ENCODE measurements around the gene SPTBN1.
A peak's percentile ranks its signal among the peaks of the same experiment; 100 is the strongest.
"Not testable (repeated sequence)": the region's sequence is repeated elsewhere in the genome, so short reads cannot be mapped to it uniquely, and the experiment has no call there.

The SPTBN1 gene

GRCh38 chr2:54503828-54504227 lies 47.7 kb downstream of the SPTBN1 start:
- H3K4me1 ChIP-seq (ENCODE audit: insufficient read depth, low read length) = peaks cover 9% of the 10 kb centered on the region; the same call in 1 of the 2 replicates
- H3K4me3 ChIP-seq (ENCODE audit: low read length) = no peak overlapping the region
- no peaks in the 10 kb centered on the region for H3K36me3 ChIP-seq (ENCODE audit: insufficient read depth, low read length)
- WGBS = 75% methylated on average over 1 of the region's 1 CpG
- H3K9ac ChIP-seq (ENCODE audit: low read depth, low read length) = no peak overlapping the region
- no peak overlapping the region for H3K27ac ChIP-seq (ENCODE audit: low read depth, low read length)
- H3K9me3 ChIP-seq (ENCODE audit: insufficient read depth, low read depth, low read length) = no peaks in the 10 kb centered on the region
- H3K27me3 ChIP-seq (ENCODE audit: insufficient read depth, low read length) = no peaks in the 10 kb centered on the region

GRCh38 chr2:54504866-54505265 lies 48.7 kb downstream of the SPTBN1 start:
- H3K4me3 ChIP-seq (ENCODE audit: low read length) = no peak overlapping the region
- H3K4me1 ChIP-seq (ENCODE audit: insufficient read depth, low read length) = no peaks in the 10 kb centered on the region
- H3K36me3 ChIP-seq (ENCODE audit: insufficient read depth, low read length) = no peaks in the 10 kb centered on the region
- 75% methylated on average over 2 of the region's 2 CpGs for WGBS
- no peaks in the 10 kb centered on the region for H3K27me3 ChIP-seq (ENCODE audit: insufficient read depth, low read length)
- H3K27ac ChIP-seq (ENCODE audit: low read depth, low read length) = no peak overlapping the region
- H3K9ac ChIP-seq (ENCODE audit: low read depth, low read length) = no peak overlapping the region
- no peaks in the 10 kb centered on the region for H3K9me3 ChIP-seq (ENCODE audit: insufficient read depth, low read depth, low read length)

GRCh38 chr2:54508541-54508940 lies 52.4 kb downstream of the SPTBN1 start:
- H3K9me3 ChIP-seq (ENCODE audit: insufficient read depth, low read depth, low read length) = no peaks in the 10 kb centered on the region
- H3K9ac ChIP-seq (ENCODE audit: low read depth, low read length) = no peak overlapping the region
- H3K4me3 ChIP-seq (ENCODE audit: low read length) = no peak overlapping the region
- H3K4me1 ChIP-seq (ENCODE audit: insufficient read depth, low read length) = no peaks in the 10 kb centered on the region; the same call in 1 of the 2 replicates
- 93% methylated on average over 6 of the region's 6 CpGs for WGBS
- no peaks in the 10 kb centered on the region for H3K36me3 ChIP-seq (ENCODE audit: insufficient read depth, low read length)
- H3K27ac ChIP-seq (ENCODE audit: low read depth, low read length) = no peak overlapping the region
- no peaks in the 10 kb centered on the region for H3K27me3 ChIP-seq (ENCODE audit: insufficient read depth, low read length)

- not testable (repeated sequence) for H3K4me1 ChIP-seq (ENCODE audit: insufficient read depth, low read length); H3K9ac ChIP-seq (ENCODE audit: low read depth, low read length); H3K9me3 ChIP-seq (ENCODE audit: insufficient read depth, low read depth, low read length); H3K27me3 ChIP-seq (ENCODE audit: insufficient read depth, low read length); H3K27ac ChIP-seq (ENCODE audit: low read depth, low read length); H3K4me3 ChIP-seq (ENCODE audit: low read length); H3K36me3 ChIP-seq (ENCODE audit: insufficient read depth, low read length)
- 94% methylated on average over 5 of the region's 5 CpGs for whole genome bisulfite sequencing
Measured at GRCh38 chr2:54509043-54509442, 52.9 kb downstream of the SPTBN1 start.

- WGBS = 99% methylated on average over 2 of the region's 2 CpGs
- no peak overlapping the region for H3K4me3 ChIP-seq (ENCODE audit: low read length)
- no peaks in the 10 kb centered on the region for H3K36me3 ChIP-seq (ENCODE audit: insufficient read depth, low read length)
- H3K9me3 ChIP-seq (ENCODE audit: insufficient read depth, low read depth, low read length) = no peaks in the 10 kb centered on the region
- H3K4me1 ChIP-seq (ENCODE audit: insufficient read depth, low read length) = no peaks in the 10 kb centered on the region; the same call in none of the 2 replicates
- no peak overlapping the region for H3K27ac ChIP-seq (ENCODE audit: low read depth, low read length)
- H3K27me3 ChIP-seq (ENCODE audit: insufficient read depth, low read length) = no peaks in the 10 kb centered on the region
- no peak overlapping the region for H3K9ac ChIP-seq (ENCODE audit: low read depth, low read length)
Measured at GRCh38 chr2:54510916-54511315, 54.8 kb downstream of the SPTBN1 start.

GRCh38 chr2:54512183-54512582 lies 56.1 kb downstream of the SPTBN1 start:
- Histone ChIP-seq H3K4me3 (ENCODE audit: low read length) (no peak overlapping the region), H3K27ac (ENCODE audit: low read depth, low read length) (no peak overlapping the region), H3K4me1 (ENCODE audit: insufficient read depth, low read length) (peaks cover 12% of the 10 kb centered on the region), H3K9me3 (ENCODE audit: insufficient read depth, low read depth, low read length) (no peaks in the 10 kb centered on the region), H3K36me3 (ENCODE audit: insufficient read depth, low read length) (no peaks in the 10 kb centered on the region), H3K27me3 (ENCODE audit: insufficient read depth, low read length) (no peaks in the 10 kb centered on the region), H3K9ac (ENCODE audit: low read depth, low read length) (no peak overlapping the region)
- 95% methylated on average over 2 of the region's 3 CpGs for WGBS

- H3K4me3 ChIP-seq (ENCODE audit: low read length) = no peak overlapping the region
- H3K9me3 ChIP-seq (ENCODE audit: insufficient read depth, low read depth, low read length) = no peaks in the 10 kb centered on the region
- no peaks in the 10 kb centered on the region for H3K36me3 ChIP-seq (ENCODE audit: insufficient read depth, low read length)
- H3K27me3 ChIP-seq (ENCODE audit: insufficient read depth, low read length) = no peaks in the 10 kb centered on the region
- H3K4me1 ChIP-seq (ENCODE audit: insufficient read depth, low read length) = peaks cover 16% of the 10 kb centered on the region
- no peak overlapping the region for H3K27ac ChIP-seq (ENCODE audit: low read depth, low read length)
- WGBS = 88% methylated on average over 4 of the region's 4 CpGs
- no peak overlapping the region for H3K9ac ChIP-seq (ENCODE audit: low read depth, low read length)
Measured at GRCh38 chr2:54512663-54513362, 56.7 kb downstream of the SPTBN1 start.

- Histone ChIP-seq H3K9me3 (ENCODE audit: insufficient read depth, low read depth, low read length) (no peaks in the 10 kb centered on the region), H3K4me3 (ENCODE audit: low read length) (no peak overlapping the region), H3K27ac (ENCODE audit: low read depth, low read length) (no peak overlapping the region), H3K4me1 (ENCODE audit: insufficient read depth, low read length) (peaks cover 16% of the 10 kb centered on the region), H3K27me3 (ENCODE audit: insufficient read depth, low read length) (no peaks in the 10 kb centered on the region), H3K36me3 (ENCODE audit: insufficient read depth, low read length) (no peaks in the 10 kb centered on the region), H3K9ac (ENCODE audit: low read depth, low read length) (no peak overlapping the region)
Measured at GRCh38 chr2:54513363-54513715, 57.2 kb downstream of the SPTBN1 start.

- H3K9ac ChIP-seq (ENCODE audit: low read depth, low read length) = no peak overlapping the region
- H3K4me3 ChIP-seq (ENCODE audit: low read length) = no peak overlapping the region
- no peaks in the 10 kb centered on the region for H3K36me3 ChIP-seq (ENCODE audit: insufficient read depth, low read length)
- H3K4me1 ChIP-seq (ENCODE audit: insufficient read depth, low read length) = peaks cover 28% of the 10 kb centered on the region
- H3K27ac ChIP-seq (ENCODE audit: low read depth, low read length) = no peak overlapping the region
- H3K27me3 ChIP-seq (ENCODE audit: insufficient read depth, low read length) = no peaks in the 10 kb centered on the region
- no peaks in the 10 kb centered on the region for H3K9me3 ChIP-seq (ENCODE audit: insufficient read depth, low read depth, low read length)
- 90% methylated on average over 1 of the region's 1 CpG for WGBS
Measured at GRCh38 chr2:54514822-54515569, 58.9 kb downstream of the SPTBN1 start.

- H3K27ac ChIP-seq (ENCODE audit: low read depth, low read length) = peak overlapping the region; percentile 25; the same call in 1 of the 2 replicates
- 37% methylated on average over 1 of the region's 2 CpGs for WGBS
- no peaks in the 10 kb centered on the region for H3K27me3 ChIP-seq (ENCODE audit: insufficient read depth, low read length)
- H3K4me3 ChIP-seq (ENCODE audit: low read length) = no peak overlapping the region
- H3K36me3 ChIP-seq (ENCODE audit: insufficient read depth, low read length) = no peaks in the 10 kb centered on the region
- no peak overlapping the region for H3K9ac ChIP-seq (ENCODE audit: low read depth, low read length)
- H3K4me1 ChIP-seq (ENCODE audit: insufficient read depth, low read length) = peaks cover 29% of the 10 kb centered on the region
- no peaks in the 10 kb centered on the region for H3K9me3 ChIP-seq (ENCODE audit: insufficient read depth, low read depth, low read length)
Measured at GRCh38 chr2:54516842-54517241, 60.7 kb downstream of the SPTBN1 start.

- not testable (repeated sequence) for H3K9me3 ChIP-seq (ENCODE audit: insufficient read depth, low read depth, low read length); H3K9ac ChIP-seq (ENCODE audit: low read depth, low read length); H3K36me3 ChIP-seq (ENCODE audit: insufficient read depth, low read length); H3K27ac ChIP-seq (ENCODE audit: low read depth, low read length); H3K4me3 ChIP-seq (ENCODE audit: low read length); H3K27me3 ChIP-seq (ENCODE audit: insufficient read depth, low read length)
- WGBS = 91% methylated on average over 4 of the region's 7 CpGs
- peaks cover 29% of the 10 kb centered on the region for H3K4me1 ChIP-seq (ENCODE audit: insufficient read depth, low read length)
Measured at GRCh38 chr2:54518016-54518415, 61.9 kb downstream of the SPTBN1 start.

Measured in HUES64 (cell line).